ENCODE measurements around the gene P2RY2. TPM values are rescaled to one million over a fixed set of nuclear protein-coding genes. Genes with fewer than 3 reads are reported as not detected.

P2RY2 gene
- total and polyA plus RNA-seq, 3 donors from 2014 or later = 0.94 to 3.6 (median 2.0) TPM

- no peak for TF ChIP-seq POLR2A (IDR thresholded peaks at IDR 0.05)
- no peak for TF ChIP-seq CTCF (IDR thresholded peaks at IDR 0.05)
- Histone ChIP-seq H3K4me3 (no peak overlapping the region), H3K27ac (no peak overlapping the region), H3K36me3 (ENCODE audit: low read depth, missing control alignments) (no peaks in the 10 kb centered on the region), H3K27me3 (no peaks in the 10 kb centered on the region), H3K4me1 (no peaks in the 10 kb centered on the region), H3K9me3 (no peaks in the 10 kb centered on the region)
- DNase-seq = no peak
- intact Hi-C loops (cut with DNase I; ENCODE audit: low total_unique reads) = no loop called here
- whole genome bisulfite sequencing, 2 donors = 75 to 82% methylated on average over 8 of the region's 8 CpGs
These were observed 8.4 kb downstream of the P2RY2 start for GRCh38 chr11:73226297-73227006.

- TF ChIP-seq POLR2A (IDR thresholded peaks at IDR 0.05) (no peak), CTCF (IDR thresholded peaks at IDR 0.05) (no peak)
- DNase-seq = no peak
- Histone ChIP-seq H3K9me3 (no peaks in the 10 kb centered on the region), H3K27ac (no peak overlapping the region), H3K4me1 (no peaks in the 10 kb centered on the region), H3K4me3 (no peak overlapping the region), H3K27me3 (no peaks in the 10 kb centered on the region), H3K36me3 (ENCODE audit: low read depth, missing control alignments) (no peaks in the 10 kb centered on the region)
- 91 to 100% methylated on average over 1 to 12 of the region's 12 CpGs for WGBS, 2 donors
- intact Hi-C loops (cut with DNase I; ENCODE audit: low total_unique reads) = no loop called here
These were observed 9.6 kb downstream of the P2RY2 start for GRCh38 chr11:73227571-73228211.

GRCh38 chr11:73228268-73229134 is 10.4 kb downstream of the P2RY2 start:
- Histone ChIP-seq H3K4me3 (no peak overlapping the region), H3K36me3 (ENCODE audit: low read depth, missing control alignments) (no peaks in the 10 kb centered on the region), H3K27me3 (no peaks in the 10 kb centered on the region), H3K27ac (no peak overlapping the region), H3K9me3 (no peaks in the 10 kb centered on the region), H3K4me1 (no peaks in the 10 kb centered on the region)
- intact Hi-C loops (cut with DNase I; ENCODE audit: low total_unique reads) = no loop called here
- TF ChIP-seq POLR2A (IDR thresholded peaks at IDR 0.05) (no peak), CTCF (IDR thresholded peaks at IDR 0.05) (no peak)
- no peak for DNase-seq
- WGBS, 2 donors = 72 to 79% methylated on average over 2 to 4 of the region's 4 CpGs

- no peak for DNase-seq
These were observed 11.3 kb downstream of the P2RY2 start for GRCh38 chr11:73229321-73229895.

More at GRCh38 chr11:73229321-73229895, 11.3 kb downstream of the P2RY2 start:
- Histone ChIP-seq H3K27ac (no peak overlapping the region), H3K4me1 (no peaks in the 10 kb centered on the region), H3K36me3 (ENCODE audit: low read depth, missing control alignments) (no peaks in the 10 kb centered on the region), H3K27me3 (no peaks in the 10 kb centered on the region), H3K9me3 (no peaks in the 10 kb centered on the region), H3K4me3 (no peak overlapping the region)
- intact Hi-C loops (cut with DNase I; ENCODE audit: low total_unique reads) = no loop called here
- WGBS, 2 donors = 72 to 81% methylated on average over 11 of the region's 11 CpGs
- TF ChIP-seq POLR2A (IDR thresholded peaks at IDR 0.05) (no peak), CTCF (IDR thresholded peaks at IDR 0.05) (no peak)
